Measurements from ENCODE around the gene CES3. TPM values are rescaled to one million over a fixed set of nuclear protein-coding genes. Genes with fewer than 3 reads are reported as not detected.

The CES3 gene
- total RNA-seq: not detected in 2 replicates

GRCh38 chr16:66961065-66961744 lies at the start of gene CES3:
CES3 (plus strand) TSS chr16:66961266; CDS start chr16:66961308, 42 bp downstream.

GRCh38 chr16:66918803-66919568 lies 42.1 kb upstream of the CES3 start, which contains the start of gene CDH16:
CDH16 (minus strand) TSS chr16:66918885; CDS start chr16:66918065, 820 bp downstream.

GRCh38 chr16:66925322-66925840 lies 35.7 kb upstream of the CES3 start, which contains the start of gene RRAD:
RRAD (minus strand) TSS chr16:66925535; CDS start chr16:66925179, 356 bp downstream.

GRCh38 chr16:66934138-66934838 lies 26.8 kb upstream of the CES3 start, which contains the start of gene CIAO2B:
CIAO2B (minus strand) TSS chr16:66934402; CDS start chr16:66934364, 38 bp downstream.

GRCh38 chr16:66935314-66936011 lies 25.6 kb upstream of the CES3 start, which contains the start of gene CES2:
CES2 (plus strand) TSS chr16:66935516; CDS start chr16:66935636, 120 bp downstream.

GRCh38 chr16:66988197-66988788 lies 27.2 kb downstream of the CES3 start, which contains the start of gene CES4A:
CES4A (plus strand) TSS chr16:66988589; CDS start chr16:66988773, 184 bp downstream.

Small RNA genes within 50 kb of the gene (small RNA-seq; reads per million reads assigned to genes)
- gene RN7SL543P: not detected

Other genes starting within 250 kb of the CES3 start
- gene DYNC1LI2, start 209.7 kb upstream of the CES3 start, total RNA-seq: 151 and 204 TPM in 2 replicates
- 0.10 TPM in 1 of 2 replicates, not detected in the other for gene TERB1, start 159.7 kb upstream of the CES3 start, total RNA-seq
- 51.9 and 66.2 TPM in 2 replicates for gene NAE1, start 130.3 kb upstream of the CES3 start, total RNA-seq
- not detected in 2 replicates for gene CA7, start 116.9 kb upstream of the CES3 start, total RNA-seq
- gene PDP2, start 80.8 kb upstream of the CES3 start, total RNA-seq: 8.2 and 12.2 TPM in 2 replicates
- gene CDH16, start 42.4 kb upstream of the CES3 start, total RNA-seq: not detected in 2 replicates
- under 0.01 and 0.19 TPM in 2 replicates for gene RRAD, start 35.7 kb upstream of the CES3 start, total RNA-seq
- gene CIAO2B, start 26.9 kb upstream of the CES3 start, total RNA-seq: 109 and 131 TPM in 2 replicates
- gene CES2, start 25.8 kb upstream of the CES3 start, total RNA-seq: 28.5 and 30.4 TPM in 2 replicates
- gene CES4A, start 27.3 kb downstream of the CES3 start, total RNA-seq: 1.9 and 2.0 TPM in 2 replicates
- 78.1 and 101 TPM in 2 replicates for gene CBFB, start 67.9 kb downstream of the CES3 start, total RNA-seq
- gene PHAF1, start 148.7 kb downstream of the CES3 start, total RNA-seq: 14.7 and 15.3 TPM in 2 replicates
- gene B3GNT9, start 189.7 kb downstream of the CES3 start, total RNA-seq: 2.3 and 2.4 TPM in 2 replicates
- 11.9 and 16.0 TPM in 2 replicates for gene TRADD, start 198.6 kb downstream of the CES3 start, total RNA-seq
- gene FBXL8, start 198.7 kb downstream of the CES3 start, total RNA-seq: 7.1 and 9.5 TPM in 2 replicates
- 1.3 and 1.6 TPM in 2 replicates for gene HSF4, start 203.5 kb downstream of the CES3 start, total RNA-seq
- 7.0 and 8.8 TPM in 2 replicates for gene NOL3, start 209.3 kb downstream of the CES3 start, total RNA-seq
- gene MATCAP1, start 222.7 kb downstream of the CES3 start, total RNA-seq: 14.1 and 18.3 TPM in 2 replicates
- gene EXOC3L1, start 228.9 kb downstream of the CES3 start, total RNA-seq: 4.2 and 4.9 TPM in 2 replicates
- gene E2F4, start 230.9 kb downstream of the CES3 start, total RNA-seq: 115 and 125 TPM in 2 replicates
- 0.76 and 1.3 TPM in 2 replicates for gene ELMO3, start 237.9 kb downstream of the CES3 start, total RNA-seq

All from vein endothelial cell (primary cell).